ENCODE measurements around the gene DIDO1.
"Not testable (repeated sequence)": the region's sequence is repeated elsewhere in the genome, so short reads cannot be mapped to it uniquely, and the experiment has no call there.

DIDO1 gene

GRCh38 chr20:62875419-62876361 lies 50.6 kb downstream of the DIDO1 start:
- no peak for DNase-seq

- DNase-seq, result no peak
Measured at GRCh38 chr20:62874964-62875344, 51.4 kb downstream of the DIDO1 start.

- not testable (repeated sequence) for DNase-seq
Measured at GRCh38 chr20:62873681-62874031, 52.6 kb downstream of the DIDO1 start.

GRCh38 chr20:62873280-62873679 lies 53.0 kb downstream of the DIDO1 start:
- DNase-seq, result no peak

GRCh38 chr20:62872862-62873261 lies 53.4 kb downstream of the DIDO1 start:
- no peak for DNase-seq

GRCh38 chr20:62872184-62872847 lies 54.0 kb downstream of the DIDO1 start:
- no peak for DNase-seq

- DNase-seq, result no peak
Measured at GRCh38 chr20:62864207-62864606, 62.1 kb downstream of the DIDO1 start.

GRCh38 chr20:62861726-62862336 lies 64.5 kb downstream of the DIDO1 start, which contains the start of gene TCFL5:
Gene TCFL5, minus strand, starts transcription at chr20:62861822. Its CDS starts 152 bp downstream, at chr20:62861670.
- DNase-seq, result no peak

- DNase-seq, result no peak
Measured at GRCh38 chr20:62860924-62861691, 65.2 kb downstream of the DIDO1 start.

- no peak for DNase-seq
Measured at GRCh38 chr20:62860391-62860923, 65.8 kb downstream of the DIDO1 start.

- DNase-seq, result no peak
Measured at GRCh38 chr20:62859721-62860120, 66.6 kb downstream of the DIDO1 start.

- no peak for DNase-seq
Measured at GRCh38 chr20:62858058-62858830, 68.1 kb downstream of the DIDO1 start.

GRCh38 chr20:62856931-62857619 lies 69.2 kb downstream of the DIDO1 start:
- no peak for DNase-seq

- no peak for DNase-seq
Measured at GRCh38 chr20:62855120-62855519, 71.2 kb downstream of the DIDO1 start.

- no peak for DNase-seq
Measured at GRCh38 chr20:62854121-62854520, 72.2 kb downstream of the DIDO1 start.

- not testable (repeated sequence) for DNase-seq
Measured at GRCh38 chr20:62853304-62853703, 73.0 kb downstream of the DIDO1 start.

GRCh38 chr20:62852841-62853240 lies 73.5 kb downstream of the DIDO1 start:
- no peak for DNase-seq

GRCh38 chr20:62852196-62852595 lies 74.1 kb downstream of the DIDO1 start:
- DNase-seq, result no peak

- no peak for DNase-seq
Measured at GRCh38 chr20:62850333-62850974, 75.9 kb downstream of the DIDO1 start.

GRCh38 chr20:62849431-62849830 lies 76.9 kb downstream of the DIDO1 start:
- DNase-seq, result no peak

- not testable (repeated sequence) for DNase-seq
Measured at GRCh38 chr20:62848917-62849316, 77.4 kb downstream of the DIDO1 start.

Measured in NCI-H187 treated with DMSO at 0.1 percent for 48 hours (cell line).